CD4-positive, alpha-beta T cell (primary cell): ENCODE data around the gene OSCP1. TPM values are rescaled to one million over a fixed set of nuclear protein-coding genes. Genes with fewer than 3 reads are reported as not detected.

Source experiments
- ATAC-seq: fragments of 200-7000 bp; cut with Tn5 transposase; one replicate; pipeline ENCODE4 v1.10.0; 2022; ENCODE audit warnings: mild to moderate bottlenecking; ENCODE audit not compliant: poor library complexity
- CTCF ChIA-PET: fragments of 350-600 bp; sonication (Branson Sonifier 250); formaldehyde crosslinking; loops from one replicate; lab custom pipeline; 2021; ENCODE audit warnings: antibody characterized with exemption, inconsistent platforms; lab: Charles Lee
- POLR2A ChIA-PET: fragments of 350-600 bp; sonication (Branson Sonifier 250); formaldehyde crosslinking; loops from one replicate; lab custom pipeline; 2021; ENCODE audit warnings: antibody characterized with exemption, inconsistent platforms; lab: Charles Lee
- DNase-seq, 14 experiments: peaks; one replicate each; pipeline ENCODE4 v3.0.0-alpha.2; 2013 to 2020; ENCODE audit warnings: mixed read lengths in 2 of 14
- H3K27ac ChIP-seq, 2 donors: one replicate each; pipeline versions ENCODE4 v1.5.1 to v1.7.0; 2013; ENCODE audit warnings: low read length in 2 of 2, low read depth in 1 of 2, mild to moderate bottlenecking in 1 of 2
- H3K27me3 ChIP-seq, 2 experiments: 1 replicate in 1 of 2; 2 replicates in 1 of 2; pipeline versions ENCODE4 v1.6.1 to v1.7.0; 2013; ENCODE audit warnings: low read length in 2 of 2, control low read depth in 1 of 2, mild to moderate bottlenecking in 1 of 2, moderate library complexity in 1 of 2; ENCODE audit not compliant: insufficient read depth in 2 of 2, control insufficient read depth in 1 of 2
- H3K36me3 ChIP-seq: one replicate; pipeline ENCODE4 v1.6.1; 2013; ENCODE audit warnings: low read length, control low read depth; ENCODE audit not compliant: insufficient read depth
- H3K4me1 ChIP-seq: one replicate; pipeline ENCODE4 v1.6.1; 2013; ENCODE audit warnings: low read length, control low read depth; ENCODE audit not compliant: insufficient read depth
- H3K4me3 ChIP-seq: one replicate; pipeline ENCODE4 v1.5.1; 2013; ENCODE audit warnings: mild to moderate bottlenecking, low read length, moderate library complexity
- H3K9me3 ChIP-seq, 2 experiments: 1 replicate in 1 of 2; 2 replicates in 1 of 2; pipeline versions ENCODE4 v1.6.1 to v1.7.0; 2013; ENCODE audit warnings: low read length in 2 of 2, mild to moderate bottlenecking in 2 of 2, control low read depth in 1 of 2, moderate library complexity in 1 of 2; ENCODE audit not compliant: control insufficient read depth in 1 of 2, insufficient read depth in 1 of 2
- H3K27ac Mint-ChIP-seq: one replicate; pipeline ENCODE4 v1.8.0; 2020; ENCODE audit warnings: mixed read lengths
- H3K27me3 Mint-ChIP-seq: one replicate; pipeline ENCODE4 v1.8.0; 2021; ENCODE audit warnings: mixed read lengths
- H3K36me3 Mint-ChIP-seq: one replicate; pipeline ENCODE4 v1.8.0; 2021; ENCODE audit warnings: low read depth, mixed read lengths
- H3K4me1 Mint-ChIP-seq: one replicate; pipeline ENCODE4 v1.8.0; 2021; ENCODE audit warnings: low read depth, mixed read lengths
- H3K4me3 Mint-ChIP-seq: one replicate; pipeline ENCODE4 v1.8.0; 2020; ENCODE audit warnings: mild to moderate bottlenecking, mixed read lengths
- H3K9me3 Mint-ChIP-seq: one replicate; pipeline ENCODE4 v1.8.0; 2020; ENCODE audit warnings: mixed read lengths
- intact Hi-C, 2 experiments: fragments of 100-400 bp; cut with DNase I in 1 of 2; cut with micrococcal nuclease in 1 of 2; formaldehyde crosslinking; loops; one replicate each; pipeline versions ENCODE4 v1.15.1 to v1.9.0; 2023 to 2025; cut with DNase I, micrococcal nuclease
- total RNA-seq, 174 experiments: library from RNA in 2 of 174; stranded (reverse) in 2 of 174; gene quantifications; one replicate each; pipeline ENCODE4 v1.2.3 and lab custom pipeline; 2021 to 2026
- TF ChIP-seq, protein P1 (sequence below): fragments of 200-600 bp; IDR thresholded peaks from one replicate; pipeline ENCODE4 v1.8.0; 2022; ENCODE audit warnings: antibody characterized with exemption, mild to moderate bottlenecking

OSCP1 gene
- total RNA-seq, 2 experiments from 2014 or later = 0.82 to 2.4 TPM

DNA sequence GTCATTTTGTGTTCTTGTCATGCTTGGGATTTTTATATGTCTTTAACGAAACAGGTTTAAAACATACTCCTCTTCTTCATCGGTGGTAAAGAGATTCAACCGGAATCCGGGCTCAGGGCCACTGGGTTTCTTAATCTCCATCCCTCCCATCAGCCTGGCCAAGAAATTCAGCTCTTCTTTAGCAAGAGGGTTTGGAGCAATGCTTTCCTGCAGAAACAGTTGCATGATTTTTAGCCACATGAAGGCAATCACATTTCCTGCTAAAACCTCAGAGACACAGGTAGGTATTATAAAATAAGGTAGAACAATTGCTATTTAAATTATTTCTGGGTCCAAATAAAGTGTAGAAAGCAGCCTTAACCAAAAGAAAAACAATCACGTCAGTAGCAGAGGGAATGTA is 29.8 kb downstream of the OSCP1 start:
- Mint-ChIP-seq H3K27me3 (no peaks in the 10 kb centered on the region), H3K4me3 (peak overlapping the region; percentile 76), H3K4me1 (peaks cover 29% of the 10 kb centered on the region), H3K36me3 (no peaks in the 10 kb centered on the region), H3K9me3 (no peaks in the 10 kb centered on the region), H3K27ac (peak overlapping the region; percentile 81)
- peak; percentile 49 for ATAC-seq
- H3K27ac ChIP-seq = peak overlapping the region; percentile 32 to 72
- peak overlapping the region; percentile 16 for H3K4me3 ChIP-seq
- peak in 2 of 14 experiments; percentile 12 to 53 for DNase-seq
- peaks cover 26% of the 10 kb centered on the region for H3K4me1 ChIP-seq
- ChIA-PET POLR2A (interaction anchor here (0.6 to 2.4 kb wide), 13 partner anchors 8 to 333 kb away, joined by 3 to 9 read pairs (median 4); partner anchors contain the start of gene LSM10), CTCF (interaction anchor here (0.7 to 2.4 kb wide), 6 partner anchors 15 to 135 kb away, joined by 3 to 22 read pairs (median 5); partner anchors contain the start of genes SH3D21 and STK40)
- no peaks in the 10 kb centered on the region for H3K27me3 ChIP-seq
- intact Hi-C loops = loop anchor here (1.0 to 5.0 kb wide), 8 partner anchors 30 to 320 kb away; partner anchors contain the start of genes STK40 (in 2 of the 2), OSCP1 (in 1 of the 2) and TRAPPC3 (in 1 of the 2)
- H3K36me3 ChIP-seq = no peaks in the 10 kb centered on the region
- no peaks in the 10 kb centered on the region for H3K9me3 ChIP-seq
- TF ChIP-seq, protein P1, sequence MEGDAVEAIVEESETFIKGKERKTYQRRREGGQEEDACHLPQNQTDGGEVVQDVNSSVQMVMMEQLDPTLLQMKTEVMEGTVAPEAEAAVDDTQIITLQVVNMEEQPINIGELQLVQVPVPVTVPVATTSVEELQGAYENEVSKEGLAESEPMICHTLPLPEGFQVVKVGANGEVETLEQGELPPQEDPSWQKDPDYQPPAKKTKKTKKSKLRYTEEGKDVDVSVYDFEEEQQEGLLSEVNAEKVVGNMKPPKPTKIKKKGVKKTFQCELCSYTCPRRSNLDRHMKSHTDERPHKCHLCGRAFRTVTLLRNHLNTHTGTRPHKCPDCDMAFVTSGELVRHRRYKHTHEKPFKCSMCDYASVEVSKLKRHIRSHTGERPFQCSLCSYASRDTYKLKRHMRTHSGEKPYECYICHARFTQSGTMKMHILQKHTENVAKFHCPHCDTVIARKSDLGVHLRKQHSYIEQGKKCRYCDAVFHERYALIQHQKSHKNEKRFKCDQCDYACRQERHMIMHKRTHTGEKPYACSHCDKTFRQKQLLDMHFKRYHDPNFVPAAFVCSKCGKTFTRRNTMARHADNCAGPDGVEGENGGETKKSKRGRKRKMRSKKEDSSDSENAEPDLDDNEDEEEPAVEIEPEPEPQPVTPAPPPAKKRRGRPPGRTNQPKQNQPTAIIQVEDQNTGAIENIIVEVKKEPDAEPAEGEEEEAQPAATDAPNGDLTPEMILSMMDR = no peak

GRCh38 chr1:36419569-36419968 is 30.7 kb downstream of the OSCP1 start:
- Histone ChIP-seq H3K9me3 (no peaks in the 10 kb centered on the region), H3K36me3 (no peaks in the 10 kb centered on the region), H3K27me3 (no peaks in the 10 kb centered on the region), H3K4me1 (peaks cover 26% of the 10 kb centered on the region), H3K27ac (no peak overlapping the region), H3K4me3 (no peak overlapping the region)
- TF ChIP-seq, protein P1 = no peak
- Mint-ChIP-seq H3K27me3 (no peaks in the 10 kb centered on the region), H3K27ac (no peak overlapping the region), H3K4me3 (no peak overlapping the region), H3K4me1 (peaks cover 30% of the 10 kb centered on the region), H3K36me3 (no peaks in the 10 kb centered on the region), H3K9me3 (no peaks in the 10 kb centered on the region)
- ChIA-PET CTCF (interaction anchor here (0.7 to 2.4 kb wide), 8 partner anchors 14 to 270 kb away, joined by 4 to 22 read pairs (median 5); partner anchors contain the start of genes SH3D21, STK40 and TRAPPC3), POLR2A (interaction anchor here (1.1 to 2.4 kb wide), 8 partner anchors 7 to 62 kb away, joined by 3 to 9 read pairs (median 4); no protein-coding TSS in a partner anchor)
- intact Hi-C loops = loop anchor here in 1 of 2 experiments (1.0 kb wide), 1 partner anchor 320 kb away; no protein-coding TSS in a partner anchor
- DNase-seq (no peak), ATAC-seq (no peak)

DNA sequence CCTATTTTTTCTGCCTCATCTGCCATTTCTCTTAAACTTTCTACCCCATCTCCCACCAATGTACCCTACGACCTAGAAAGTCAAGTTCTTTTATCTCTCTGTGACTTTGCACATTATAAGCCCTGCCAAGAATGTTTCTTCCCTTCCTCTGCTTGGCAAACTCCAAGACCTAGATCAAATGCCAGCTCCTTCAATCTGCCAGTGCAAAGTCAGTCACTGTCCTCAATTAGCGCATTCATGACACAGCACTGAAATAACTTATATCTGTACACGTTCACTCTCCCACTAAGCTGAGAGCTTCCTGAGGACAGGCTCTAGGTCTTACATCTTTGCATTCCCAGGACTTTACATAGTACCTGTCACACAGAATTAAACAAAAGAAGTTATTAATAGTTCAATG is 31.1 kb downstream of the OSCP1 start:
- H3K4me3 ChIP-seq = no peak overlapping the region
- no peaks in the 10 kb centered on the region for H3K36me3 Mint-ChIP-seq
- H3K4me1 ChIP-seq = peaks cover 26% of the 10 kb centered on the region
- H3K27me3 ChIP-seq = no peaks in the 10 kb centered on the region
- peaks cover 32% of the 10 kb centered on the region for H3K4me1 Mint-ChIP-seq
- TF ChIP-seq, protein P1 = no peak
- no peak overlapping the region for H3K27ac Mint-ChIP-seq
- ATAC-seq = no peak
- no peak overlapping the region for H3K4me3 Mint-ChIP-seq
- CTCF ChIA-PET = interaction anchor here (0.7 to 2.4 kb wide), 9 partner anchors 13 to 270 kb away, joined by 3 to 22 read pairs (median 5); partner anchors contain the start of genes SH3D21, STK40 and TRAPPC3
- intact Hi-C loops = loop anchor here in 1 of 2 experiments (1.0 kb wide), 1 partner anchor 320 kb away; no protein-coding TSS in a partner anchor
- no peaks in the 10 kb centered on the region for H3K36me3 ChIP-seq
- H3K27ac ChIP-seq = no peak overlapping the region
- no peaks in the 10 kb centered on the region for H3K27me3 Mint-ChIP-seq
- DNase-seq = no peak
- POLR2A ChIA-PET = interaction anchor here (1.3 to 2.4 kb wide), 3 partner anchors 18 to 34 kb away, joined by 4 to 6 read pairs (median 4); no protein-coding TSS in a partner anchor
- no peaks in the 10 kb centered on the region for H3K9me3 ChIP-seq
- H3K9me3 Mint-ChIP-seq = no peaks in the 10 kb centered on the region
